ENCODE results near the gene ITGB3. TPM values are rescaled to one million over a fixed set of nuclear protein-coding genes. Genes with fewer than 3 reads are reported as not detected.

Gene ITGB3
- total RNA-seq, 5 donors from 2014 or later (not counting 1 experiment from before 2014, with no cell fraction given), result 0.22 to 3.8 (median 0.26) TPM

GRCh38 chr17:47288531-47289116 is 35.0 kb downstream of the ITGB3 start:
- ChIA-PET CTCF (interaction anchor here in 1 of 2 donors (0.5 kb wide), 1 partner anchor 1941 kb away, joined by 11 read pairs; no protein-coding TSS in a partner anchor), POLR2A (no interaction called here)
- no peak for DNase-seq
- no peak overlapping the region for H3K27ac Mint-ChIP-seq
- peaks cover 0 to 4% of the 10 kb centered on the region in 2 experiments for H3K27me3 ChIP-seq (replicated peaks in 1 of 2; ENCODE audit: control insufficient read depth in 2 of 2, extremely low read depth in 1 of 2, insufficient read depth in 2 of 2, low read length in 1 of 2)
- ATAC-seq (replicated peaks in 1 of 4), result no peak
- no peaks in the 10 kb centered on the region for H3K36me3 Mint-ChIP-seq
- no peak overlapping the region for H3K4me3 Mint-ChIP-seq
- H3K4me1 ChIP-seq (ENCODE audit: control insufficient read depth in 1 of 2, extremely low read depth in 1 of 2, insufficient read depth in 2 of 2, low read length in 2 of 2), result no peaks in the 10 kb centered on the region
- peaks cover 4 to 9% of the 10 kb centered on the region in 2 donors for H3K27me3 Mint-ChIP-seq
- H3K4me1 Mint-ChIP-seq, result peaks cover 0 to 3% (median 0%) of the 10 kb centered on the region in 3 donors
- no peaks in the 10 kb centered on the region for H3K9me3 ChIP-seq
- WGBS (ENCODE audit: insufficient coverage), result 94% methylated on average over 4 of the region's 6 CpGs
- no peaks in the 10 kb centered on the region for H3K9me3 Mint-ChIP-seq
- H3K4me3 ChIP-seq (ENCODE audit: control insufficient read depth in 1 of 2, extremely low read depth in 1 of 2, low read length in 1 of 2), result no peak overlapping the region
- no peaks in the 10 kb centered on the region for H3K36me3 ChIP-seq (ENCODE audit: control insufficient read depth in 2 of 2, extremely low read depth in 1 of 2, insufficient read depth in 1 of 2, low read length in 1 of 2)
- no peak overlapping the region for H3K27ac ChIP-seq (ENCODE audit: low read length)

- H3K9me3 Mint-ChIP-seq, result no peaks in the 10 kb centered on the region
- 86% methylated on average over 1 of the region's 1 CpG for WGBS (ENCODE audit: insufficient coverage)
- Histone ChIP-seq H3K4me3 (ENCODE audit: control insufficient read depth in 1 of 2, extremely low read depth in 1 of 2, low read length in 1 of 2) (no peak overlapping the region), H3K4me1 (ENCODE audit: control insufficient read depth in 1 of 2, extremely low read depth in 1 of 2, insufficient read depth in 2 of 2, low read length in 2 of 2) (no peaks in the 10 kb centered on the region), H3K9me3 (no peaks in the 10 kb centered on the region), H3K36me3 (ENCODE audit: control insufficient read depth in 2 of 2, extremely low read depth in 1 of 2, insufficient read depth in 1 of 2, low read length in 1 of 2) (no peaks in the 10 kb centered on the region), H3K27me3 (replicated peaks in 1 of 2; ENCODE audit: control insufficient read depth in 2 of 2, extremely low read depth in 1 of 2, insufficient read depth in 2 of 2, low read length in 1 of 2) (peaks cover 0 to 6% of the 10 kb centered on the region in 2 experiments), H3K27ac (ENCODE audit: low read length) (no peak overlapping the region)
- ChIA-PET POLR2A (no interaction called here), CTCF (interaction anchor here in 1 of 2 donors (1.0 kb wide), 1 partner anchor 26 kb away, joined by 3 read pairs; no protein-coding TSS in a partner anchor)
- no peak overlapping the region for H3K4me3 Mint-ChIP-seq
- ATAC-seq (replicated peaks in 1 of 4) (no peak), DNase-seq (no peak)
- H3K36me3 Mint-ChIP-seq, result no peaks in the 10 kb centered on the region
- peaks cover 0 to 5% (median 0%) of the 10 kb centered on the region in 3 donors for H3K4me1 Mint-ChIP-seq
- H3K27me3 Mint-ChIP-seq, result peaks cover 4 to 7% of the 10 kb centered on the region in 2 donors
- H3K27ac Mint-ChIP-seq, result no peak overlapping the region
These were observed 35.7 kb downstream of the ITGB3 start for GRCh38 chr17:47289302-47289701.

GRCh38 chr17:47290870-47291241 is 37.2 kb downstream of the ITGB3 start:
- Histone ChIP-seq H3K27ac (ENCODE audit: low read length) (no peak overlapping the region), H3K4me1 (ENCODE audit: control insufficient read depth in 1 of 2, extremely low read depth in 1 of 2, insufficient read depth in 2 of 2, low read length in 2 of 2) (no peaks in the 10 kb centered on the region), H3K9me3 (no peaks in the 10 kb centered on the region), H3K36me3 (ENCODE audit: control insufficient read depth in 2 of 2, extremely low read depth in 1 of 2, insufficient read depth in 1 of 2, low read length in 1 of 2) (no peaks in the 10 kb centered on the region), H3K27me3 (replicated peaks in 1 of 2; ENCODE audit: control insufficient read depth in 2 of 2, extremely low read depth in 1 of 2, insufficient read depth in 2 of 2, low read length in 1 of 2) (peaks cover 0 to 16% of the 10 kb centered on the region in 2 experiments), H3K4me3 (ENCODE audit: control insufficient read depth in 1 of 2, extremely low read depth in 1 of 2, low read length in 1 of 2) (no peak overlapping the region)
- Mint-ChIP-seq H3K36me3 (no peaks in the 10 kb centered on the region), H3K9me3 (no peaks in the 10 kb centered on the region), H3K4me1 (peaks cover 0 to 5% (median 0%) of the 10 kb centered on the region in 3 donors), H3K27ac (no peak overlapping the region), H3K27me3 (peaks cover 3 to 6% of the 10 kb centered on the region in 2 donors), H3K4me3 (no peak overlapping the region)
- 83% methylated on average over 3 of the region's 5 CpGs for WGBS (ENCODE audit: insufficient coverage)
- DNase-seq (no peak), ATAC-seq (replicated peaks in 1 of 4) (no peak)
- ChIA-PET CTCF (no interaction called here), POLR2A (no interaction called here)

GRCh38 chr17:47291242-47291873 is 37.7 kb downstream of the ITGB3 start:
- H3K4me1 Mint-ChIP-seq, result peaks cover 0 to 2% (median 0%) of the 10 kb centered on the region in 3 donors
- H3K4me3 Mint-ChIP-seq, result no peak overlapping the region
- no peaks in the 10 kb centered on the region for H3K36me3 Mint-ChIP-seq
- H3K27me3 ChIP-seq (replicated peaks in 1 of 2; ENCODE audit: control insufficient read depth in 2 of 2, extremely low read depth in 1 of 2, insufficient read depth in 2 of 2, low read length in 1 of 2), result peaks cover 0 to 20% of the 10 kb centered on the region in 2 experiments
- DNase-seq (no peak), ATAC-seq (replicated peaks in 1 of 4) (no peak)
- H3K4me3 ChIP-seq (ENCODE audit: control insufficient read depth in 1 of 2, extremely low read depth in 1 of 2, low read length in 1 of 2), result no peak overlapping the region
- peaks cover 3 to 6% of the 10 kb centered on the region in 2 donors for H3K27me3 Mint-ChIP-seq
- no peaks in the 10 kb centered on the region for H3K9me3 Mint-ChIP-seq
- WGBS (ENCODE audit: insufficient coverage), result no CpG with 5 or more reads among the region's 8 CpGs
- H3K4me1 ChIP-seq (ENCODE audit: control insufficient read depth in 1 of 2, extremely low read depth in 1 of 2, insufficient read depth in 2 of 2, low read length in 2 of 2), result no peaks in the 10 kb centered on the region
- CTCF ChIA-PET, result no interaction called here
- H3K36me3 ChIP-seq (ENCODE audit: control insufficient read depth in 2 of 2, extremely low read depth in 1 of 2, insufficient read depth in 1 of 2, low read length in 1 of 2), result no peaks in the 10 kb centered on the region
- no peak overlapping the region for H3K27ac ChIP-seq (ENCODE audit: low read length)
- POLR2A ChIA-PET, result no interaction called here
- no peak overlapping the region for H3K27ac Mint-ChIP-seq
- H3K9me3 ChIP-seq, result no peaks in the 10 kb centered on the region

- Histone ChIP-seq H3K4me1 (ENCODE audit: control insufficient read depth in 1 of 2, extremely low read depth in 1 of 2, insufficient read depth in 2 of 2, low read length in 2 of 2) (no peaks in the 10 kb centered on the region), H3K27ac (ENCODE audit: low read length) (no peak overlapping the region), H3K4me3 (ENCODE audit: control insufficient read depth in 1 of 2, extremely low read depth in 1 of 2, low read length in 1 of 2) (no peak overlapping the region), H3K36me3 (ENCODE audit: control insufficient read depth in 2 of 2, extremely low read depth in 1 of 2, insufficient read depth in 1 of 2, low read length in 1 of 2) (no peaks in the 10 kb centered on the region), H3K27me3 (replicated peaks in 1 of 2; ENCODE audit: control insufficient read depth in 2 of 2, extremely low read depth in 1 of 2, insufficient read depth in 2 of 2, low read length in 1 of 2) (peaks cover 0 to 20% of the 10 kb centered on the region in 2 experiments), H3K9me3 (no peaks in the 10 kb centered on the region)
- no peak for ATAC-seq (replicated peaks in 1 of 4)
- ChIA-PET POLR2A (no interaction called here), CTCF (no interaction called here)
- H3K27me3 Mint-ChIP-seq, result peaks cover 3 to 6% of the 10 kb centered on the region in 2 donors
- DNase-seq, result no peak
- WGBS (ENCODE audit: insufficient coverage), result 92% methylated on average over 5 of the region's 14 CpGs
- H3K9me3 Mint-ChIP-seq, result no peaks in the 10 kb centered on the region
- H3K27ac Mint-ChIP-seq, result no peak overlapping the region
- no peak overlapping the region for H3K4me3 Mint-ChIP-seq
- H3K36me3 Mint-ChIP-seq, result no peaks in the 10 kb centered on the region
- H3K4me1 Mint-ChIP-seq, result peaks cover 0 to 2% (median 0%) of the 10 kb centered on the region in 3 donors
These were observed 38.6 kb downstream of the ITGB3 start for GRCh38 chr17:47292206-47292605.

GRCh38 chr17:47295037-47295873 is 41.6 kb downstream of the ITGB3 start:
- Mint-ChIP-seq H3K4me1 (peaks cover 0 to 2% (median 0%) of the 10 kb centered on the region in 3 donors), H3K27ac (no peak overlapping the region), H3K4me3 (no peak overlapping the region), H3K9me3 (no peaks in the 10 kb centered on the region), H3K27me3 (peaks cover 3 to 4% of the 10 kb centered on the region in 2 donors), H3K36me3 (no peaks in the 10 kb centered on the region)
- H3K36me3 ChIP-seq (ENCODE audit: control insufficient read depth in 2 of 2, extremely low read depth in 1 of 2, insufficient read depth in 1 of 2, low read length in 1 of 2), result no peaks in the 10 kb centered on the region
- no peak overlapping the region for H3K4me3 ChIP-seq (ENCODE audit: control insufficient read depth in 1 of 2, extremely low read depth in 1 of 2, low read length in 1 of 2)
- DNase-seq, result no peak
- POLR2A ChIA-PET, result no interaction called here
- no peaks in the 10 kb centered on the region for H3K9me3 ChIP-seq
- ATAC-seq (replicated peaks in 1 of 4), result no peak
- WGBS (ENCODE audit: insufficient coverage), result 80% methylated on average over 14 of the region's 14 CpGs
- CTCF ChIA-PET, result no interaction called here
- no peak overlapping the region for H3K27ac ChIP-seq (ENCODE audit: low read length)
- H3K27me3 ChIP-seq (replicated peaks in 1 of 2; ENCODE audit: control insufficient read depth in 2 of 2, extremely low read depth in 1 of 2, insufficient read depth in 2 of 2, low read length in 1 of 2), result peaks cover 0 to 27% of the 10 kb centered on the region in 2 experiments
- no peaks in the 10 kb centered on the region for H3K4me1 ChIP-seq (ENCODE audit: control insufficient read depth in 1 of 2, extremely low read depth in 1 of 2, insufficient read depth in 2 of 2, low read length in 2 of 2)
